Hepatocyte (in vitro differentiated cells): ENCODE results near the gene TINCR.

ENCODE experiments used
- EZH2phosphoT487 ChIP-seq: fragments of 200-600 bp; sonication (generic); IDR thresholded peaks from one replicate; pipeline ENCODE4 v1.6.1; 2018; ENCODE audit warnings: antibody characterized with exemption, mild to moderate bottlenecking, low read depth, moderate library complexity; ENCODE audit not compliant: unreplicated experiment, severe bottlenecking
- TF ChIP-seq, protein P1 (sequence below): fragments of 200-600 bp; sonication (generic); IDR thresholded peaks from 2 replicates; pipeline ENCODE4 v1.5.1; 2016; ENCODE audit warnings: antibody characterized with exemption, mild to moderate bottlenecking; ENCODE audit not compliant: poor library complexity

DNA sequence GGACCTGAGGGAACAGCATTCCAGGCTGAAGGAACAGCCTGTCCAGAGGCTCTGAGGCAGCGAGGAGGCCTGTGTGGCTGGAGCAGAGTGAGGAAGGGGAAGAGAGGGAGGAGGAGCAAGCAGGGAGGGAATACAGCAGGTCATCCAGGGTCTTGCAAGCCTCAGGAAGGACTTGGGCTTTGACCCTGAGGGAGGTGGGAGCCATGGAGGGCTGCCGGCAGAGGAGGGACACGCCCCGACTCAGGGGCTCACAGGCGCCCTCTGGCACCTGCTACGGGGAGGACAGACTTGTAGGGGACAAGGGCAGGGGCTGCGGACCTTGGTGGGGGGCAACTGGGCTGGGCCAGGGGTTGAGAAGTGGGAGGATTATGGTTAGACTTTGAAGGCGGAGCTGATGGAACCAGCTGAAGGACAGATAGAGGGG lies 4.7 kb downstream of the TINCR start:
- no peak for TF ChIP-seq EZH2phosphoT487
- TF ChIP-seq, protein P1, sequence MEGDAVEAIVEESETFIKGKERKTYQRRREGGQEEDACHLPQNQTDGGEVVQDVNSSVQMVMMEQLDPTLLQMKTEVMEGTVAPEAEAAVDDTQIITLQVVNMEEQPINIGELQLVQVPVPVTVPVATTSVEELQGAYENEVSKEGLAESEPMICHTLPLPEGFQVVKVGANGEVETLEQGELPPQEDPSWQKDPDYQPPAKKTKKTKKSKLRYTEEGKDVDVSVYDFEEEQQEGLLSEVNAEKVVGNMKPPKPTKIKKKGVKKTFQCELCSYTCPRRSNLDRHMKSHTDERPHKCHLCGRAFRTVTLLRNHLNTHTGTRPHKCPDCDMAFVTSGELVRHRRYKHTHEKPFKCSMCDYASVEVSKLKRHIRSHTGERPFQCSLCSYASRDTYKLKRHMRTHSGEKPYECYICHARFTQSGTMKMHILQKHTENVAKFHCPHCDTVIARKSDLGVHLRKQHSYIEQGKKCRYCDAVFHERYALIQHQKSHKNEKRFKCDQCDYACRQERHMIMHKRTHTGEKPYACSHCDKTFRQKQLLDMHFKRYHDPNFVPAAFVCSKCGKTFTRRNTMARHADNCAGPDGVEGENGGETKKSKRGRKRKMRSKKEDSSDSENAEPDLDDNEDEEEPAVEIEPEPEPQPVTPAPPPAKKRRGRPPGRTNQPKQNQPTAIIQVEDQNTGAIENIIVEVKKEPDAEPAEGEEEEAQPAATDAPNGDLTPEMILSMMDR: no peak
